ENCODE results near the gene CCDC175. TPM values are rescaled to one million over a fixed set of nuclear protein-coding genes. Genes with fewer than 3 reads are reported as not detected.

The CCDC175 gene
- total RNA-seq, 1 donor from 2014 or later = not detected

- no peak for FAIRE-seq
- Histone ChIP-seq H3K36me3 (ENCODE audit: control insufficient read depth, insufficient read depth, low read length) (no peaks in the 10 kb centered on the region), H3K4me3 (ENCODE audit: low read depth, low read length) (no peak overlapping the region), H3K27me3 (ENCODE audit: control insufficient read depth, insufficient read depth, low read length) (no peaks in the 10 kb centered on the region)
- TF ChIP-seq CTCF (IDR thresholded peaks at IDR 0.05; ENCODE audit: insufficient read depth, low read length, severe bottlenecking) = no peak
- DNase-seq (ENCODE audit: low read depth) = no peak
Measured at GRCh38 chr14:59582845-59583509, 6.4 kb upstream of the CCDC175 start.

GRCh38 chr14:59582161-59582560 lies 5.5 kb upstream of the CCDC175 start:
- Histone ChIP-seq H3K4me3 (ENCODE audit: low read depth, low read length) (no peak overlapping the region), H3K27me3 (ENCODE audit: control insufficient read depth, insufficient read depth, low read length) (no peaks in the 10 kb centered on the region), H3K36me3 (ENCODE audit: control insufficient read depth, insufficient read depth, low read length) (no peaks in the 10 kb centered on the region)
- FAIRE-seq = no peak
- no peak for TF ChIP-seq CTCF (IDR thresholded peaks at IDR 0.05; ENCODE audit: insufficient read depth, low read length, severe bottlenecking)
- no peak for DNase-seq (ENCODE audit: low read depth)

DNA sequence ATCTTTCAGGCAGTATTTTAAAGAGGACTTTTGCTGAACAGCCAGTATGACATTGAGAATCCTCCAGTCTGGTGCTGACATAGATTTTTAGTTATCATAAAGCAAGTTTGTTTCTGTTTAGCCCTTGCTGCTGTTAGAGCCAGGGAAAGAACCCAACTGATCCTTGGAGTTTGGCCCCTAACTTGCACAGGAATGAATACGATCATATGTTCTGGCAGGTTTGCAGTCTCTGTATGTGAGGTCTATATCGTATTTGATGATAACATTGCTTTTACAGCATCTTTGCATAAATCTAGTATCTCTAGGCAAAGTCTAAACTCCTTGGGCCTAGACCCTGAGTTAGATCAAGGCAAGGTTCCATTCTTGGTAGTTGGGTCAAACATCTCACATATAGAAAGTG lies 4.3 kb upstream of the CCDC175 start:
- FAIRE-seq (no peak), DNase-seq (ENCODE audit: low read depth) (no peak)
- H3K27me3 ChIP-seq (ENCODE audit: control insufficient read depth, insufficient read depth, low read length) = no peaks in the 10 kb centered on the region
- no peak for TF ChIP-seq CTCF (IDR thresholded peaks at IDR 0.05; ENCODE audit: insufficient read depth, low read length, severe bottlenecking)
- no peak overlapping the region for H3K4me3 ChIP-seq (ENCODE audit: low read depth, low read length)
- no peaks in the 10 kb centered on the region for H3K36me3 ChIP-seq (ENCODE audit: control insufficient read depth, insufficient read depth, low read length)

- no peak for DNase-seq (ENCODE audit: low read depth)
- Histone ChIP-seq H3K4me3 (ENCODE audit: low read depth, low read length) (no peak overlapping the region), H3K27me3 (ENCODE audit: control insufficient read depth, insufficient read depth, low read length) (no peaks in the 10 kb centered on the region), H3K36me3 (ENCODE audit: control insufficient read depth, insufficient read depth, low read length) (no peaks in the 10 kb centered on the region)
- TF ChIP-seq CTCF (IDR thresholded peaks at IDR 0.05; ENCODE audit: insufficient read depth, low read length, severe bottlenecking) = peak; percentile 19
- FAIRE-seq = no peak
Measured at GRCh38 chr14:59570122-59570521, 6.5 kb downstream of the CCDC175 start.

DNA sequence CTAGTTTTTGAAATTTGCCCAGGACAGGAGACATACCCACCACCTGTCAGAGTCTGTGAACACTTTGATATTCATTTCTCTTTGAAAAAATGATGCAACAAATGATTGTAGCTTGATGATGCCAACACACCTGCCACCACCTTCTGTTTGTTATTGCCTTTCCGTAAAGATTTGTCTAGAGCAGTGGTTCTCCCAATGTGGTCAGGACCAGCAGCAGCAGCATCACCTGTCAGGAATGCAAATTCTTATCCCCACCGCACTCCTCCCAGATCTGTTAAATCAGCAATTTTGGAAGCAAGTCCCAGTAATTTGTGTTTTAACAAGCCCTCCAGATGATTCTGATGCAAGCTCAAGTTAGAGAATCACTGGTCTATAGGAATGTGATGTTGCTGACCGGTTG lies 9.9 kb downstream of the CCDC175 start:
- no peak for TF ChIP-seq CTCF (IDR thresholded peaks at IDR 0.05; ENCODE audit: insufficient read depth, low read length, severe bottlenecking)
- FAIRE-seq (no peak), DNase-seq (ENCODE audit: low read depth) (no peak)
- no peak overlapping the region for H3K4me3 ChIP-seq (ENCODE audit: low read depth, low read length)
- H3K36me3 ChIP-seq (ENCODE audit: control insufficient read depth, insufficient read depth, low read length) = no peaks in the 10 kb centered on the region
- peaks cover 2% of the 10 kb centered on the region for H3K27me3 ChIP-seq (ENCODE audit: control insufficient read depth, insufficient read depth, low read length)

DNA sequence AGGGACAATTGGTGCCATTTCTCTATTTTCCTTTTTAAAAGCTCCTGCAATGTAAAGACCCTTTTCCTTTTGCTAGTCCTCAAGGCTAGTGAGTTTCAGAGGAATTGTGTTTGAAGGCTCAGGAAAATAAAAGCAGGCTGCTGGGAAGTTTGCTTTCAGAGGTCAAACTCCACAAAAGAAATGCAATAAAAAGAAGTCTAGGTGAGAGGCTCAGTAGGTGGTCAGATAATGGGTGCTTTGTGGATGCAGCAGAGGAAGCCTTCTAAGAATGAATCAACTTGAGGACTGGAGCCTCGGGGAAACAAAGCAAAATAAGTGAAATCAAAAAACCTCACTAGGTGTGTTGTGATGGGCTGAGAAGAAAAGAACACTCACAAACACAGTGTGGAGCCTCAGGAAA lies 10.3 kb downstream of the CCDC175 start:
- FAIRE-seq (no peak), DNase-seq (ENCODE audit: low read depth) (no peak)
- TF ChIP-seq CTCF (IDR thresholded peaks at IDR 0.05; ENCODE audit: insufficient read depth, low read length, severe bottlenecking) = no peak
- Histone ChIP-seq H3K27me3 (ENCODE audit: control insufficient read depth, insufficient read depth, low read length) (peaks cover 2% of the 10 kb centered on the region), H3K4me3 (ENCODE audit: low read depth, low read length) (no peak overlapping the region), H3K36me3 (ENCODE audit: control insufficient read depth, insufficient read depth, low read length) (no peaks in the 10 kb centered on the region)
